Activated naive CD4-positive, alpha-beta T cell treated with anti-CD3 and anti-CD28 coated beads for 36 hours (primary cell): ENCODE data around the gene YWHAQ. TPM values are rescaled to one million over a fixed set of nuclear protein-coding genes. Genes with fewer than 3 reads are reported as not detected.
"Not testable (repeated sequence)": the region's sequence is repeated elsewhere in the genome, so short reads cannot be mapped to it uniquely, and the experiment has no call there.

ENCODE experiments used
- CTCF ChIA-PET: fragments of 350-600 bp; sonication (Branson Sonifier 250); formaldehyde crosslinking; loops from one replicate; lab custom pipeline; 2021; ENCODE audit warnings: antibody characterized with exemption; lab: Charles Lee
- DNase-seq: peaks from one replicate; pipeline ENCODE4 v3.0.0-alpha.2; 2020
- H3K27ac Mint-ChIP-seq: one replicate; pipeline ENCODE4 v1.8.0; 2021; ENCODE audit warnings: mild to moderate bottlenecking, mixed read lengths
- H3K27me3 Mint-ChIP-seq: one replicate; pipeline ENCODE4 v1.8.0; 2021; ENCODE audit warnings: low read depth, mixed read lengths
- H3K36me3 Mint-ChIP-seq: one replicate; pipeline ENCODE4 v1.8.0; 2021; ENCODE audit warnings: low read depth, mixed read lengths
- H3K4me1 Mint-ChIP-seq: one replicate; pipeline ENCODE4 v1.8.0; 2021; ENCODE audit warnings: low read depth, mixed read lengths
- H3K4me3 Mint-ChIP-seq: one replicate; pipeline ENCODE4 v1.8.0; 2021; ENCODE audit warnings: mild to moderate bottlenecking, moderate library complexity, mixed read lengths
- H3K9me3 Mint-ChIP-seq: one replicate; pipeline ENCODE4 v1.8.0; 2021; ENCODE audit warnings: mixed read lengths
- intact Hi-C: fragments of 100-400 bp; cut with micrococcal nuclease; formaldehyde crosslinking; loops from one replicate; pipeline ENCODE4 v1.15.1; 2023
- total RNA-seq, 2 experiments: library from RNA; stranded (reverse); gene quantifications; one replicate each; pipeline ENCODE4 v1.2.3, GENCODE V29; 2021

YWHAQ gene
- total RNA-seq, 2 experiments from 2014 or later = 248 to 261 TPM

- H3K9me3 Mint-ChIP-seq = no peaks in the 10 kb centered on the region
- CTCF ChIA-PET = interaction anchor here (0.6 to 2.0 kb wide), 6 partner anchors 40 to 430 kb away, joined by 3 to 9 read pairs (median 4); no protein-coding TSS in a partner anchor
- H3K27ac Mint-ChIP-seq = peak overlapping the region; percentile 96
- DNase-seq = peak; percentile 47
- peak overlapping the region; percentile 98 for H3K4me3 Mint-ChIP-seq
- no peaks in the 10 kb centered on the region for H3K36me3 Mint-ChIP-seq
- peaks cover 49% of the 10 kb centered on the region for H3K4me1 Mint-ChIP-seq
- intact Hi-C loops = loop anchor here (1.0 to 10.0 kb wide), 12 partner anchors 62 to 1100 kb away; partner anchors contain the start of genes ASAP2, CPSF3, HPCAL1 and ITGB1BP1
- no peaks in the 10 kb centered on the region for H3K27me3 Mint-ChIP-seq
Observed at GRCh38 chr2:9554921-9555296, 75.9 kb downstream of the YWHAQ start.

GRCh38 chr2:9552219-9553178, 78.3 kb downstream of the YWHAQ start:
- CTCF ChIA-PET = no interaction called here
- Mint-ChIP-seq H3K4me3 (peak overlapping the region; percentile 26), H3K27ac (peak overlapping the region; percentile 79), H3K4me1 (peaks cover 65% of the 10 kb centered on the region), H3K27me3 (no peaks in the 10 kb centered on the region), H3K9me3 (no peaks in the 10 kb centered on the region), H3K36me3 (no peaks in the 10 kb centered on the region)
- intact Hi-C loops = loop anchor here (1.0 to 10.0 kb wide), 14 partner anchors 42 to 1102 kb away; partner anchors contain the start of genes ASAP2, HPCAL1 and ODC1
- no peak for DNase-seq

GRCh38 chr2:9550859-9551391, 79.9 kb downstream of the YWHAQ start:
- H3K27ac Mint-ChIP-seq, H3K4me3 Mint-ChIP-seq, H3K9me3 Mint-ChIP-seq, H3K27me3 Mint-ChIP-seq, DNase-seq, H3K36me3 Mint-ChIP-seq, CTCF ChIA-PET: not testable (repeated sequence)
- peaks cover 63% of the 10 kb centered on the region for H3K4me1 Mint-ChIP-seq
- intact Hi-C loops = loop anchor here (5.0 to 10.0 kb wide), 6 partner anchors 346 to 1104 kb away; partner anchors contain the start of genes ASAP2, HPCAL1 and ODC1

GRCh38 chr2:9549420-9549819, 81.4 kb downstream of the YWHAQ start:
- CTCF ChIA-PET = interaction anchor here (1.4 kb wide), 1 partner anchor 80 kb away, joined by 3 read pairs; no protein-coding TSS in a partner anchor
- no peaks in the 10 kb centered on the region for H3K36me3 Mint-ChIP-seq
- peaks cover 66% of the 10 kb centered on the region for H3K4me1 Mint-ChIP-seq
- no peak overlapping the region for H3K4me3 Mint-ChIP-seq
- no peak overlapping the region for H3K27ac Mint-ChIP-seq
- H3K27me3 Mint-ChIP-seq = no peaks in the 10 kb centered on the region
- intact Hi-C loops = no loop called here
- no peak for DNase-seq
- no peaks in the 10 kb centered on the region for H3K9me3 Mint-ChIP-seq

- H3K36me3 Mint-ChIP-seq = no peaks in the 10 kb centered on the region
- H3K9me3 Mint-ChIP-seq = no peaks in the 10 kb centered on the region
- peak overlapping the region; percentile 33 for H3K4me3 Mint-ChIP-seq
- peak overlapping the region; percentile 66 for H3K27ac Mint-ChIP-seq
- intact Hi-C loops = loop anchor here (1.0 kb wide), 2 partner anchors 55 to 60 kb away; no protein-coding TSS in a partner anchor
- CTCF ChIA-PET = interaction anchor here (0.6 kb wide), 1 partner anchor 416 kb away, joined by 3 read pairs; no protein-coding TSS in a partner anchor
- peaks cover 66% of the 10 kb centered on the region for H3K4me1 Mint-ChIP-seq
- DNase-seq = no peak
- no peaks in the 10 kb centered on the region for H3K27me3 Mint-ChIP-seq
Observed at GRCh38 chr2:9548506-9548905, 82.3 kb downstream of the YWHAQ start.

GRCh38 chr2:9547262-9547991, 83.4 kb downstream of the YWHAQ start:
- no peak for DNase-seq

GRCh38 chr2:9545502-9545901, 85.3 kb downstream of the YWHAQ start:
- no peaks in the 10 kb centered on the region for H3K9me3 Mint-ChIP-seq
- no peak overlapping the region for H3K4me3 Mint-ChIP-seq
- intact Hi-C loops = no loop called here
- H3K27ac Mint-ChIP-seq = no peak overlapping the region
- CTCF ChIA-PET = interaction anchor here (0.6 to 1.3 kb wide), 3 partner anchors 9 to 43 kb away, joined by 3 to 4 read pairs (median 3); partner anchors contain the start of gene ADAM17
- peaks cover 2% of the 10 kb centered on the region for H3K36me3 Mint-ChIP-seq
- peaks cover 47% of the 10 kb centered on the region for H3K4me1 Mint-ChIP-seq
- no peak for DNase-seq
- no peaks in the 10 kb centered on the region for H3K27me3 Mint-ChIP-seq

More at GRCh38 chr2:9547262-9547991, 83.4 kb downstream of the YWHAQ start:
- H3K4me3 Mint-ChIP-seq = no peak overlapping the region
- intact Hi-C loops = no loop called here
- no peaks in the 10 kb centered on the region for H3K9me3 Mint-ChIP-seq
- no peaks in the 10 kb centered on the region for H3K27me3 Mint-ChIP-seq
- H3K27ac Mint-ChIP-seq = no peak overlapping the region
- peaks cover 60% of the 10 kb centered on the region for H3K4me1 Mint-ChIP-seq
- H3K36me3 Mint-ChIP-seq = peaks cover 2% of the 10 kb centered on the region
- CTCF ChIA-PET = interaction anchor here (0.6 kb wide), 1 partner anchor 1282 kb away, joined by 3 read pairs; no protein-coding TSS in a partner anchor

- H3K36me3 Mint-ChIP-seq = peaks cover 5% of the 10 kb centered on the region
- no peak overlapping the region for H3K27ac Mint-ChIP-seq
- H3K4me1 Mint-ChIP-seq = peaks cover 40% of the 10 kb centered on the region
- CTCF ChIA-PET = interaction anchor here (1.3 kb wide), 1 partner anchor 10 kb away, joined by 3 read pairs; no protein-coding TSS in a partner anchor
- no peak overlapping the region for H3K4me3 Mint-ChIP-seq
- H3K9me3 Mint-ChIP-seq = no peaks in the 10 kb centered on the region
- no peaks in the 10 kb centered on the region for H3K27me3 Mint-ChIP-seq
- intact Hi-C loops = no loop called here
- no peak for DNase-seq
Observed at GRCh38 chr2:9543557-9543956, 87.2 kb downstream of the YWHAQ start.

GRCh38 chr2:9539531-9539930, 91.3 kb downstream of the YWHAQ start:
- Mint-ChIP-seq H3K4me3 (no peak overlapping the region), H3K27ac (no peak overlapping the region), H3K27me3 (no peaks in the 10 kb centered on the region), H3K9me3 (no peaks in the 10 kb centered on the region), H3K4me1 (peaks cover 20% of the 10 kb centered on the region), H3K36me3 (peaks cover 11% of the 10 kb centered on the region)
- CTCF ChIA-PET = interaction anchor here (0.6 kb wide), 1 partner anchor 822 kb away, joined by 3 read pairs; no protein-coding TSS in a partner anchor
- no peak for DNase-seq
- intact Hi-C loops = no loop called here

- H3K36me3 Mint-ChIP-seq = peaks cover 10% of the 10 kb centered on the region
- CTCF ChIA-PET = no interaction called here
- H3K9me3 Mint-ChIP-seq = no peaks in the 10 kb centered on the region
Observed at GRCh38 chr2:9538000-9538507, 92.7 kb downstream of the YWHAQ start.

GRCh38 chr2:9536504-9536903, 94.3 kb downstream of the YWHAQ start:
- intact Hi-C loops = no loop called here
- peaks cover 10% of the 10 kb centered on the region for H3K4me1 Mint-ChIP-seq
- H3K27me3 Mint-ChIP-seq = no peaks in the 10 kb centered on the region
- no peaks in the 10 kb centered on the region for H3K9me3 Mint-ChIP-seq
- DNase-seq = no peak
- H3K36me3 Mint-ChIP-seq = peaks cover 10% of the 10 kb centered on the region
- CTCF ChIA-PET = interaction anchor here (1.6 kb wide), 1 partner anchor 9 kb away, joined by 4 read pairs; no protein-coding TSS in a partner anchor
- no peak overlapping the region for H3K4me3 Mint-ChIP-seq
- no peak overlapping the region for H3K27ac Mint-ChIP-seq

More at GRCh38 chr2:9538000-9538507, 92.7 kb downstream of the YWHAQ start:
- no peaks in the 10 kb centered on the region for H3K27me3 Mint-ChIP-seq
- peaks cover 10% of the 10 kb centered on the region for H3K4me1 Mint-ChIP-seq
- intact Hi-C loops = no loop called here
- no peak for DNase-seq
- no peak overlapping the region for H3K4me3 Mint-ChIP-seq
- H3K27ac Mint-ChIP-seq = no peak overlapping the region
